SK-N-SH treated with all-trans-retinoic acid at 6 μM for 48 hours (cell line): ENCODE measurements around the gene AMER2.

Experiments used
- ARNTL ChIP-seq: fragments of 450-650 bp; formaldehyde crosslinking; IDR thresholded peaks from 2 replicates; pipeline ENCODE4 v1.5.0; 2020; ENCODE audit warnings: low read depth, mild to moderate bottlenecking, moderate library complexity, borderline replicate concordance
- CSDC2 ChIP-seq: fragments of 250-450 bp; sonication (Bioruptor Pico); IDR thresholded peaks from 2 replicates; pipeline ENCODE4 v1.5.0; 2020; ENCODE audit warnings: mild to moderate bottlenecking, moderate library complexity
- ISL1 ChIP-seq: fragments of 250-450 bp; sonication (Bioruptor Pico); IDR thresholded peaks from 2 replicates; pipeline ENCODE4 v2.1.2; 2022; ENCODE audit warnings: mild to moderate bottlenecking, moderate library complexity
- OSR1 ChIP-seq: fragments of 250-450 bp; sonication (Bioruptor Pico); IDR thresholded peaks from 2 replicates; pipeline ENCODE4 v1.8.0; 2022; ENCODE audit warnings: moderate library complexity, mild to moderate bottlenecking, inconsistent platforms
- PPARA ChIP-seq: fragments of 250-450 bp; sonication (Bioruptor Pico); IDR thresholded peaks from 2 replicates; pipeline ENCODE4 v1.5.0; 2020; ENCODE audit warnings: mild to moderate bottlenecking, borderline replicate concordance
- RARB ChIP-seq: fragments of 250-450 bp; sonication (Bioruptor Pico); IDR thresholded peaks from 2 replicates; pipeline ENCODE4 v1.8.0; 2021; ENCODE audit warnings: mild to moderate bottlenecking, moderate library complexity
- SNAI2 ChIP-seq: fragments of 250-450 bp; sonication (Bioruptor Pico); IDR thresholded peaks from 2 replicates; pipeline ENCODE4 v1.5.0; 2020; ENCODE audit warnings: mild to moderate bottlenecking, moderate library complexity
- ZFP30 ChIP-seq: fragments of 450-650 bp; formaldehyde crosslinking; IDR thresholded peaks from 2 replicates; pipeline ENCODE4 v1.5.0; 2022; ENCODE audit warnings: mild to moderate bottlenecking, moderate library complexity
- ZNF8 ChIP-seq: fragments of 450-650 bp; formaldehyde crosslinking; IDR thresholded peaks from 2 replicates; pipeline ENCODE4 v1.5.0; 2020; ENCODE audit warnings: mild to moderate bottlenecking, moderate library complexity
- TF ChIP-seq, protein P1 (sequence below): fragments of 250-450 bp; sonication (Bioruptor Pico); IDR thresholded peaks from 2 replicates; pipeline ENCODE4 v1.8.0; 2020; ENCODE audit warnings: mild to moderate bottlenecking, moderate library complexity, borderline replicate concordance
- TF ChIP-seq, protein P2 (sequence below): fragments of 250-450 bp; sonication (Bioruptor Pico); IDR thresholded peaks from 2 replicates; pipeline ENCODE4 v1.8.0; 2021; ENCODE audit warnings: low read depth, mild to moderate bottlenecking, moderate library complexity, borderline replicate concordance
- TF ChIP-seq, protein P3 (sequence below): fragments of 250-450 bp; sonication (Bioruptor Pico); IDR thresholded peaks from 2 replicates; pipeline ENCODE4 v1.5.1; 2020; ENCODE audit warnings: low read depth, mild to moderate bottlenecking, moderate library complexity
- TF ChIP-seq, protein P4 (sequence below): fragments of 250-450 bp; sonication (Bioruptor Pico); IDR thresholded peaks from 2 replicates; pipeline ENCODE4 v1.5.0; 2020; ENCODE audit warnings: mild to moderate bottlenecking, moderate library complexity

DNA sequence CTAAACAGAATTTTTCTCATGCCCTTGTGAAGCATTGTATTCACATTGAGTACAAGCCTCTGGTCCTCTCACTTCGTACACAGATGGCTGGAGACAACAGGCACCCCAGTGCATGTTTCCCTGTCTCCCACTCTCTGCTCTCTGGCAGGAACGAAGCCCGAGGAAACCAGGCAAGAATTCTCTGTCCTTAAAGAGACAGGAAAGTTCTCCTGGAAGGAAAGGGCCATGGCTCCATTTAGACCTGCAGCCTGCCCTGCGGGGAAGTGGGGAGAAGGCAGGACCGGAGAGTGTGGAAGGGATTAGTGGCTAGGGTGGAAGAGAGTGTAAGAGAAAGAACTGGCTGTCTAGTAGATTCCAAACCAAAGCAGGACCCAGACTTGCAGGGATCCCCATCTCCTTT lies 15.5 kb upstream of the AMER2 start:
- TF ChIP-seq, protein P1, sequence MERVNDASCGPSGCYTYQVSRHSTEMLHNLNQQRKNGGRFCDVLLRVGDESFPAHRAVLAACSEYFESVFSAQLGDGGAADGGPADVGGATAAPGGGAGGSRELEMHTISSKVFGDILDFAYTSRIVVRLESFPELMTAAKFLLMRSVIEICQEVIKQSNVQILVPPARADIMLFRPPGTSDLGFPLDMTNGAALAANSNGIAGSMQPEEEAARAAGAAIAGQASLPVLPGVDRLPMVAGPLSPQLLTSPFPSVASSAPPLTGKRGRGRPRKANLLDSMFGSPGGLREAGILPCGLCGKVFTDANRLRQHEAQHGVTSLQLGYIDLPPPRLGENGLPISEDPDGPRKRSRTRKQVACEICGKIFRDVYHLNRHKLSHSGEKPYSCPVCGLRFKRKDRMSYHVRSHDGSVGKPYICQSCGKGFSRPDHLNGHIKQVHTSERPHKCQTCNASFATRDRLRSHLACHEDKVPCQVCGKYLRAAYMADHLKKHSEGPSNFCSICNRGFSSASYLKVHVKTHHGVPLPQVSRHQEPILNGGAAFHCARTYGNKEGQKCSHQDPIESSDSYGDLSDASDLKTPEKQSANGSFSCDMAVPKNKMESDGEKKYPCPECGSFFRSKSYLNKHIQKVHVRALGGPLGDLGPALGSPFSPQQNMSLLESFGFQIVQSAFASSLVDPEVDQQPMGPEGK (CRISPR knock-in tag), result no peak
- TF ChIP-seq, protein P2, sequence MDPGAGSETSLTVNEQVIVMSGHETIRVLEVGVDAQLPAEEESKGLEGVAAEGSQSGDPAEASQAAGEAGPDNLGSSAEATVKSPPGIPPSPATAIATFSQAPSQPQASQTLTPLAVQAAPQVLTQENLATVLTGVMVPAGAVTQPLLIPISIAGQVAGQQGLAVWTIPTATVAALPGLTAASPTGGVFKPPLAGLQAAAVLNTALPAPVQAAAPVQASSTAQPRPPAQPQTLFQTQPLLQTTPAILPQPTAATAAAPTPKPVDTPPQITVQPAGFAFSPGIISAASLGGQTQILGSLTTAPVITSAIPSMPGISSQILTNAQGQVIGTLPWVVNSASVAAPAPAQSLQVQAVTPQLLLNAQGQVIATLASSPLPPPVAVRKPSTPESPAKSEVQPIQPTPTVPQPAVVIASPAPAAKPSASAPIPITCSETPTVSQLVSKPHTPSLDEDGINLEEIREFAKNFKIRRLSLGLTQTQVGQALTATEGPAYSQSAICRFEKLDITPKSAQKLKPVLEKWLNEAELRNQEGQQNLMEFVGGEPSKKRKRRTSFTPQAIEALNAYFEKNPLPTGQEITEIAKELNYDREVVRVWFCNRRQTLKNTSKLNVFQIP (CRISPR knock-in tag), result no peak
- TF ChIP-seq ISL1 (CRISPR knock-in tag) (no peak), ARNTL (no peak), CSDC2 (no peak), SNAI2 (no peak), OSR1 (CRISPR knock-in tag) (no peak), ZNF8 (CRISPR knock-in tag) (no peak), RARB (CRISPR knock-in tag) (no peak), ZFP30 (CRISPR knock-in tag) (no peak), PPARA (CRISPR knock-in tag) (no peak)
- TF ChIP-seq, protein P3, sequence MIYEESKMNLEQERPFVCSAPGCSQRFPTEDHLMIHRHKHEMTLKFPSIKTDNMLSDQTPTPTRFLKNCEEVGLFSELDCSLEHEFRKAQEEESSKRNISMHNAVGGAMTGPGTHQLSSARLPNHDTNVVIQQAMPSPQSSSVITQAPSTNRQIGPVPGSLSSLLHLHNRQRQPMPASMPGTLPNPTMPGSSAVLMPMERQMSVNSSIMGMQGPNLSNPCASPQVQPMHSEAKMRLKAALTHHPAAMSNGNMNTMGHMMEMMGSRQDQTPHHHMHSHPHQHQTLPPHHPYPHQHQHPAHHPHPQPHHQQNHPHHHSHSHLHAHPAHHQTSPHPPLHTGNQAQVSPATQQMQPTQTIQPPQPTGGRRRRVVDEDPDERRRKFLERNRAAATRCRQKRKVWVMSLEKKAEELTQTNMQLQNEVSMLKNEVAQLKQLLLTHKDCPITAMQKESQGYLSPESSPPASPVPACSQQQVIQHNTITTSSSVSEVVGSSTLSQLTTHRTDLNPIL (CRISPR knock-in tag), result no peak
- TF ChIP-seq, protein P4, sequence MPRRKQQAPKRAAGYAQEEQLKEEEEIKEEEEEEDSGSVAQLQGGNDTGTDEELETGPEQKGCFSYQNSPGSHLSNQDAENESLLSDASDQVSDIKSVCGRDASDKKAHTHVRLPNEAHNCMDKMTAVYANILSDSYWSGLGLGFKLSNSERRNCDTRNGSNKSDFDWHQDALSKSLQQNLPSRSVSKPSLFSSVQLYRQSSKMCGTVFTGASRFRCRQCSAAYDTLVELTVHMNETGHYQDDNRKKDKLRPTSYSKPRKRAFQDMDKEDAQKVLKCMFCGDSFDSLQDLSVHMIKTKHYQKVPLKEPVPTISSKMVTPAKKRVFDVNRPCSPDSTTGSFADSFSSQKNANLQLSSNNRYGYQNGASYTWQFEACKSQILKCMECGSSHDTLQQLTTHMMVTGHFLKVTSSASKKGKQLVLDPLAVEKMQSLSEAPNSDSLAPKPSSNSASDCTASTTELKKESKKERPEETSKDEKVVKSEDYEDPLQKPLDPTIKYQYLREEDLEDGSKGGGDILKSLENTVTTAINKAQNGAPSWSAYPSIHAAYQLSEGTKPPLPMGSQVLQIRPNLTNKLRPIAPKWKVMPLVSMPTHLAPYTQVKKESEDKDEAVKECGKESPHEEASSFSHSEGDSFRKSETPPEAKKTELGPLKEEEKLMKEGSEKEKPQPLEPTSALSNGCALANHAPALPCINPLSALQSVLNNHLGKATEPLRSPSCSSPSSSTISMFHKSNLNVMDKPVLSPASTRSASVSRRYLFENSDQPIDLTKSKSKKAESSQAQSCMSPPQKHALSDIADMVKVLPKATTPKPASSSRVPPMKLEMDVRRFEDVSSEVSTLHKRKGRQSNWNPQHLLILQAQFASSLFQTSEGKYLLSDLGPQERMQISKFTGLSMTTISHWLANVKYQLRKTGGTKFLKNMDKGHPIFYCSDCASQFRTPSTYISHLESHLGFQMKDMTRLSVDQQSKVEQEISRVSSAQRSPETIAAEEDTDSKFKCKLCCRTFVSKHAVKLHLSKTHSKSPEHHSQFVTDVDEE (CRISPR knock-in tag), result no peak
